ENCODE results near the gene CETP.
"Not testable (repeated sequence)": the region's sequence is repeated elsewhere in the genome, so short reads cannot be mapped to it uniquely, and the experiment has no call there.

The CETP gene

GRCh38 chr16:56953006-56953405 lies 8.7 kb upstream of the CETP start:
- in situ Hi-C loops (cut with HindIII; ENCODE audit: low sequenced_read_pairs), result no loop called here

GRCh38 chr16:56956076-56956475 lies 5.7 kb upstream of the CETP start:
- in situ Hi-C loops (cut with HindIII; ENCODE audit: low sequenced_read_pairs), result no loop called here

GRCh38 chr16:56956756-56957155 lies 5.0 kb upstream of the CETP start:
- in situ Hi-C loops (cut with HindIII; ENCODE audit: low sequenced_read_pairs), result no loop called here

- in situ Hi-C loops (cut with HindIII; ENCODE audit: low sequenced_read_pairs), result no loop called here
Observed at GRCh38 chr16:56960681-56961281, 969 bp upstream of the CETP start.

GRCh38 chr16:56961386-56961785 lies 364 bp upstream of the CETP start:
- in situ Hi-C loops (cut with HindIII; ENCODE audit: low sequenced_read_pairs), result no loop called here

- in situ Hi-C loops (cut with HindIII; ENCODE audit: low sequenced_read_pairs), result no loop called here
Observed at GRCh38 chr16:56964243-56965148, 2.7 kb downstream of the CETP start.

DNA sequence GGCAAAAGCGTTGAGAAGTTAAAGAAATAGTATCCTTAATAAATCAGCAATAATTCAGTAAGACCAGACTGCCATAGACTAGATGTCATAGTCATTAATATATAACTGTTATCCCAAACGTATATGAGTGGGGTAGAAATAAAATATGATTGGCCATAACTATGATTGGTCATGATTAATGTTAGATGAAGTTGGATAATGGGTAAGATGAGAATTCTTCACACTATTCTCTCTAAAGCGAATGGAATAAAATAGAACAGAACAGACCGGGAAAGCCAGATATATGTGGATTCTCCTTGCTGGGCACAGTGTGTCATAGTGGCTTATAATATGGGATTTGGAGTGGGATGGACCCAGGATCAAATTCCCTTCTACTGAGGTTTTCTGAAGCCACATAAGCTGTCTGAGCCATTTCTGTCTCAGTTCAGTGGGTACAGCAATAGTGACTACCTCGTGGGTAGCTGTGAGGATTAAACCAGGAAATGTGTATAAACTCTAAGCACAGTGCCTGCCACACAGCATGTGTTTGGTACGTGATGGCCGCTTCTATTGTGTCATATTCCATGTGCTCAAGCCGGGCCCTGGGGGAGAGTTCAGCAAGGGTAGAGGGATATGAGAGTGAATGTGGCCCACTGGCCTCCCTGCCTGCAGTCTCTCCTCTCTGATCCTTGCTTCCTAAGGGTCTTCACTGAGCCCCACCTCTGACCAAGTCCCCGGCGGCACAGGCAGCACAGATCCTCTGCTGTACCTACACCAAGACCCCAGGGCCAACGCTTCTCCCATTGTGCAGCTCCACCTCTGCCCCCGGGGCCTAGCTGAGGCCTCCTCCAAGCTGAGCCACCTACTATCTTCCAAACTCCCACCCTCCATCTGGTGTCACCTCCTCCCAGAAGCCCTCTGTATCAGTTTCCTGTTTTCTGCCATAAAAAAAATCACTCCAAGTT lies 3.7 kb downstream of the CETP start:
- in situ Hi-C loops (cut with HindIII; ENCODE audit: low sequenced_read_pairs), result no loop called here

GRCh38 chr16:56966093-56966475 lies 4.3 kb downstream of the CETP start:
- in situ Hi-C loops (cut with HindIII; ENCODE audit: low sequenced_read_pairs), result no loop called here

GRCh38 chr16:56967733-56968132 lies 6.0 kb downstream of the CETP start:
- in situ Hi-C loops (cut with HindIII; ENCODE audit: low sequenced_read_pairs), result no loop called here

GRCh38 chr16:56969769-56970168 lies 8.0 kb downstream of the CETP start:
- in situ Hi-C loops (cut with HindIII; ENCODE audit: low sequenced_read_pairs), result no loop called here

DNA sequence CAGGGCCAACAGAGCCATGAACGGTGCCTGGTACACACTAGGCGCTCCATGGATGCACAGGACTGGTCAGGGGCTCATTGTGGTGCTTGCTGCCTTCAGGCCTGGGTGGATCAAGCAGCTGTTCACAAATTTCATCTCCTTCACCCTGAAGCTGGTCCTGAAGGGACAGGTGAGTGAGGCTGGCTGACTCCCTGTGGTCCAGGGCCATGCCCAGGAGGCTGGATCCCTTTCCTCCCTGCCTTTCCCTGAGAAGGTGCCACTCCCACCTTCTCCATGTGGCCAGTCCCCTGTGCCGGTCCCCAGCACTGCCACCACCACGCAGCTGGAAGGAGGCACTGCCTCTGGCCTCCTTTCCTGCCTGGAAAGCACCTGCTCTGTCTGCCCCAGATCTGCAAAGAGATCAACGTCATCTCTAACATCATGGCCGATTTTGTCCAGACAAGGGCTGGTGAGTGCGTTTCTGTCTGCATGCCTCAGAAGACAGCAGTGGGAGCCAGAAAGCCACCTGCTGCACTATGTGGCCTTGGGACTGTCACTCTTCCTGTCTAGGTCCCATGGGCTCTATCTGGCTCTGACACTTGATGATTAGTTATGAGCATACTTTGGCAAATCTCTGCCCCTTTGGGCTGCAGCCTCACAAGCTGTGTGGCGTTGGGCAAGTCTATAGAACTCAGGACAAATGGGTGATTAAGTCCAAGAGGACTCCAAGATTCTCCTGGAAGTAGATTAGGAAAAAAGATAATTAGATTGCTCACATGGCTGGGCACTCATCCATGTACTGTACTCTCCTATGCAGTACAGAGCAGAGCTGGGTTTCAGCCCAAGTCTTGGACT lies 9.4 kb downstream of the CETP start:
- in situ Hi-C loops (cut with HindIII; ENCODE audit: low sequenced_read_pairs), result no loop called here

- in situ Hi-C loops (cut with HindIII; ENCODE audit: low sequenced_read_pairs), result no loop called here
Observed at GRCh38 chr16:56971768-56972043, 10.0 kb downstream of the CETP start.

DNA sequence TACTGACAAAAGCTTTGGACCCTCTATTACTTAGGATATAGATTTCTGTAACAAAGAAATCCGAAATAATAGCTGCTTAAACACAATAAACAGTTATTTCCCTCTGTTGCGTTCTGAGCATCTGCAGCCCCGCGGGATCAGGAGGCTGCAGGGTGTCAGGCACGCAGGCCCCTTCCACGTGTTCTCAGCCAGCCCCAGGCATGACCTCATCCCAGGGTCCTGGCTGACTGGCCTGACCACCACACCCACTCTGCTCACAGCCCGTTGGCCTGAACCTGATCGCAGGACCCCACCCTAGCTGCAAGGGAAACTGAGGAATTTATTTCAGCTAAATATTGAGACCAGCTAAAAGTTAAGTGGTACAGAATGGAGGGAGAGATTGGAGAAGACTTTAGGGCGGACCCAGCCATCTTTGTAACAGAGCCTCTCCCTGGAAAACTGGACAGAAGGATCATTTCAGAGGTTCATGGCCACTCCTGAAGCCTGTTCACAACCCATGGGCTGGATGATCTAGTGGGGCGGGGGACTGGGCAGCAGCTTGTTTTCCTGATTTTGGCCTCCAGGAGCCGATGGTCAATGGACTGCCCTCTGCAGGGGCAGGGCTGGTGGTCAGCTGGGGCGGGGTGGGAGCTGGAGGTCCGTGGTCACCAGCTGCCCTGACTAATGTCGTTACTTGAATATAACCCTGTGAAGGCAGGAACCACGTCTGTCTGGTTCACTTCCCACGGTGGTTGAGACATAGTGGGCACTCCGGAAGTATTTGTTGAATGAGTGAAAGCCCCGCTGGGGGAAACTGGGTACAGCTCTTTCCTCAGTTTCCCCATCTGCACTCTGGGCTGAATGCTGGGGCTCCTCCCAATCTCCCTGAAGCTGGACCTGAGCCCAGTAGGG lies 10.9 kb downstream of the CETP start:
- in situ Hi-C loops (cut with HindIII; ENCODE audit: low sequenced_read_pairs), result no loop called here

GRCh38 chr16:56973294-56973689 lies 11.5 kb downstream of the CETP start:
- in situ Hi-C loops (cut with HindIII; ENCODE audit: low sequenced_read_pairs), result no loop called here

- in situ Hi-C loops (cut with HindIII; ENCODE audit: low sequenced_read_pairs), result not testable (repeated sequence)
Observed at GRCh38 chr16:56973899-56974298, 12.1 kb downstream of the CETP start.

GRCh38 chr16:56974549-56975300 lies 13.0 kb downstream of the CETP start:
- in situ Hi-C loops (cut with HindIII; ENCODE audit: low sequenced_read_pairs), result no loop called here

GRCh38 chr16:56975714-56976113 lies 14.0 kb downstream of the CETP start:
- in situ Hi-C loops (cut with HindIII; ENCODE audit: low sequenced_read_pairs), result no loop called here

DNA sequence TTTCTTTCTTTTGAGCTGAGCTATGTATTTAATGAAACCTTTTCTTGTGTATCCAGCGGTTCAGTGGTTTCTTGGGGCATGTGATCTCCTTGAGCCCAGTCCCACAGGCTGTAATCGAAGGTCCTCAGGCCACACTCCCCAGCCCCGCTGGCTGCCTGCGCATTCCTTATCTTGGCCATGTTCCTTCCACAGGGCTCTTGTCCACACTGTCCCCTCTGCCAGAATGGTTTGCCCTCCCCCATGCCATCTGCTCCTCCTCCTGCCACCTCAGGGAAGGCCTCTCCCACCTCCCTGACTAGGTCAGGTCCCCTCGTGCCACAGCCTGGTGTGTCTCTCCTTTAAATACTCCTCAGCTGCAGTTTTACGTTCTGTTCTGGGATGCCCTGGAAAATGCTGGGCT lies 15.5 kb downstream of the CETP start:
- in situ Hi-C loops (cut with HindIII; ENCODE audit: low sequenced_read_pairs), result no loop called here

GRCh38 chr16:56977823-56978430 lies 16.2 kb downstream of the CETP start:
- in situ Hi-C loops (cut with HindIII; ENCODE audit: low sequenced_read_pairs), result no loop called here
